HL-60/S4 (cell line): ENCODE measurements around the gene PAXX.

ENCODE experiments used
- in situ Hi-C: fragments of 300-500 bp; cut with MboI; formaldehyde crosslinking; loops from 2 replicates; pipeline ENCODE4 v1.14.3; 2022; ENCODE audit warnings: low sequenced_read_pairs

PAXX gene

DNA sequence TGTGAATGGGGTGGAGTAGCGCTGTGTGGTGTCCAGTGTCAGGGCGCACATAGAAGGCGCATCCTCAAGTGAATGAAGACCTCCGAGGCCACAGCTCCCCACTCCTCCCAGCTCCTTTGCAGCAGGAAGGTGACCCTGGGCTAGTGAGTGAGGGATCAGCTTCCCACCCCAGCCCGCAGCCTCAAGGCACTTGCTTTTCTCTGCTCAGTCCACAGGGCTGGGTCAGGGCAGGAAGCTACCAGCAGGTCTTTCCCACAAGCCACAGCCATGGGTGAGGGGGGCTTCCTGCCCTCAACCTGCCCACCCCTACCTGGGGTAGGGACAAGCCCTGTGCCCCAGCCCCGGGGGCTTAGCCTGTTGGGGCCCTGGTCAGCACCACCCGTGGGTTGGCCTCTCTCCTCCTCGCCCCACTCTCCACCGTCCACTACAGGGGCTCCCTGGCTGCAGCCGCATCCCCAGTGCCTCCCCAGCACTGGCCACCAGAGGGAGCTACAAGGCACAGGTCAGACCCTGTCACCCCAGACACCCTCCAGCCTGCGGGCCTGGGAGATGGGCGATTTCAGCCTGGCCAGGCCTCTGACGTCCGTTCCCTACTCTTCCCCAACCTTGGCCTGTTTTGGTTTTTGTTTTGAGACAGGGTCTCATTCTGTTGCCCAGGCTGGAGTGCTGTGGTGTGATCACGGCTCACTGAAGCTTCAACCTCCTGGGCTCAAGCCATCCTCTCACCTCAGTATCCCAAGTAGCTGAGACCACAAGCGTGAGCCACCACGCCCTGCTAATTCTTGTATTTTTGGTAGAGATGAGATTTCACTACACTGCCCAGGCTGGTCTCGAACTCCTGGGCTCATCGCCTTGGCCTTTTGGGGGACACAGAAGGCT, 37.1 kb downstream of the PAXX start:
- in situ Hi-C loops = loop anchor here (25.0 kb wide), 1 partner anchor 242 kb away; the partner anchor contains the start of genes CCDC183 and TMEM141

DNA sequence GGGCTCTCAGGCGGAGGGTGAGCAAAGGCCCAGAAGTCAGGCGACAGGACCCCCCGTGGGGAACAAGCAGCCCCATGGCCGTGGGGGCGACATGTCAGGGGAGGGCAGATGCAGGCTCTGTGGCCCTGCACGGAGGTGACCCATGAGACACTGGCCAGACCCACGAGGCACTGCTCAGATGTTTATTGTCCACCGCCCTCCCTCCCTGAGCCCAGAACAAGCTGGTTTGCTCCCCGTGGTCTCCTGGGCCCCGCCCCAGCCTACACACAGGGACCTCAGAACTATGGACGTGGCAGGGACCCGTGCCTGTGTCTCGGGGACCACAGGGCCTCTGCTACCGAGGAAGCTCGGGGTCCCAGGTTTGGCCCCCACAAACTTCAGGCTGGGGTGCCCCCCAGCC, 37.8 kb downstream of the PAXX start:
- in situ Hi-C loops = loop anchor here (25.0 kb wide), 1 partner anchor 243 kb away; the partner anchor contains the start of genes CCDC183 and TMEM141

DNA sequence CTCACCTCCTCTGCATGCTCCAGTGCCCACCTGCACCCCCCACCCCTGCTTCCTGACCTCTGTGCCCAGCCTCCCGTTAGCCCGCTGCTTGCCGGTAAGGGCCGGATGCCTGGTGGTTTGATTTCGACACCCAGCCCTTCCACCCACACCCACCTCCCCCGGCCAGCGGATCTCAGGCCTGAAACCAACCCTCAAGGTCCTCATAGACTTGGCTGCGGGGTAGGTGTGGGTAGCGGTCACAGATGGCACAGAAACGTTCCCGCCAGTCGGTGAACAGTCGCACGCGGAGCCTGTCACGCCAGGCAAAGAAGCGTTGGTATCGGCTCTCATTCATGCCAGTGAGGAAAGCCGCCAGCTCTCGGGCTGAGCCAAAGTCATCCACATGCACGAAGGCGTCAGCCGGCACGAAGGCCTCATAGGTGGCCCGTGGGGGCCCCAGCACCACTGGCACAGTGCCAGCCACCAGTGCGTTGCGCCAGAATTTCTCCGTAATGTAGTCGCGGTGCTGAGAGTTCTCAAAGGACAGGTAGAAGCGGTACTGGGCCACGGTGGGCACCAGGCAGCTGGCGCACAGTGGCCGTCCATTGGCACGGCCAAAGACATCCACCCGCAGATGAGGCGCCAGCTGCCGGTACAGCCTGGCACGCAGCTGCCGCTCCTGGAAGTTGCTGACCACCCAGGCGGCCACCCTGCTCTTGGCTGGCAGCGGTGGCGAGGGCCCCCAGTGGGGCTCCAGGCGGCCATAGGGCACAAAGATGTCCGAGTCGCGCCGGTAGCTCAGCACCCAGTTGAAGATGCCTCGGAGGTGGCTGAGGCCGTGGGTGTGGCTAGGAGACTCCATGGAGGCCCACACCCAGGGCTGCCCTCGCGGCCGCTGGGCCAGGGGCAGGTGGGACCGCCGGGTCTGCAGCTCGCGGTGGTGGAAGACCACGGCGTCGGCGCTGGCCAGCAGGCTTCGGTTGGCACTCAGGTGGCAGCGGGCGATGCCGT, 38.6 kb downstream of the PAXX start:
- in situ Hi-C loops = loop anchor here (25.0 kb wide), 1 partner anchor 244 kb away; the partner anchor contains the start of genes CCDC183 and TMEM141

DNA sequence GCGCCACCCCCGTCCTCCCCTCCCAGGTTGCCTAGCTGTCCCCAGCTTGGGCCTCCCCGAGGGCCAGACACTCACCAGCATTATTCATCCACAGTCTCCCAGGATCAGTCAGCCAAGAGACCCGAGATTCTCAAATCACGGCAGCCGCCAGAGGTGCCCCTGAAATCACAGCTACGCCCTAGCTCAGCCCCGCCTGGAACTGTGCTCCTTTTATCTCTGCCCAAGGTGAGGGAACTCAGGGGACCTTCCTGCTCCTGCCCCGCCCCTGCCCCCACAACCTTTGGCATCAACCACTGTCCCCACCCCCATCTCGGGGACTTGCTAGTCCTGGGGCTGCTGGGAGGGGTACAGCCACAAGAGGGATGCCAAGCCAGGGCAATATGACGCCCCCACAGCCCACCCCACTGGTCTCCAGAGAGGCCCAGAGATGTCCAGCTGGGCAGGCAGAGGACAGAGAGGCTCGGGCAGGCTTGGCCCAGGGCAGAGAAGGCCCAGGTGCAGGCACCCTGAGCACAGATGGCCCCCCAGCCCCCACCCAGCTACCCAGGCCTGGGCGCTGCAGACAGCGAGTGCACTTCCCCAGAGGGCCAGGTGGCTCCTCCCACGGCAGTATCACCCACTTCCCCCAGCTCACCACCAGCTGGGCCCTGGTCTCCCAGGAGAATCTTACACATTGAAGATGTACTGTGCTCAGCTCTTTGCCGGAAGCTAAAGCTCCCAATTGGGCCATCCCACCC, 39.9 kb downstream of the PAXX start, which contains the start of gene FUT7:
Gene FUT7, minus strand, starts transcription at position 185 of the 737 bp plus-strand sequence. Its CDS starts 97 bp downstream, at position 88.
- in situ Hi-C loops = loop anchor here (25.0 kb wide), 1 partner anchor 245 kb away; the partner anchor contains the start of genes CCDC183 and TMEM141

DNA sequence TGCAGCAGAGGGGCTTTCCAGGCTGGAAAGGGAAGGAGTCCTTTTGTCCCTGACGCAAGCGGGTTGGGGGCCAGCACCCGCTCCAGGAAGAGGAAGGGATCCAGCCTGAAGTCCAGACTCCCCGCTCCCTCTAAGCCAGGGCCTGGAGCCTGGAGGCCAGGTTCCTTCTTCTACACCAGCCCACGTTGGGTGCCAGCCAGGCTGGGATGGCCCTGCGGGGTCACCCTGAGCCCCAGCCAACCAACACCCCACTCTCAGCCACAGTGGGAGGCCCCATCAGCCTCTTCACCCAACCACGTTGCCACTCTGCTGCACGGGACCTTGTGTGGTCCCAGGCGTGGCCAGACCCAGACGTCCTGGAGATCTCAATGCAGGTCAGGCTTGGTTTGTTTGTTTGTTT, 40.6 kb downstream of the PAXX start:
- in situ Hi-C loops = loop anchor here (25.0 kb wide), 1 partner anchor 246 kb away; the partner anchor contains the start of genes CCDC183 and TMEM141

DNA sequence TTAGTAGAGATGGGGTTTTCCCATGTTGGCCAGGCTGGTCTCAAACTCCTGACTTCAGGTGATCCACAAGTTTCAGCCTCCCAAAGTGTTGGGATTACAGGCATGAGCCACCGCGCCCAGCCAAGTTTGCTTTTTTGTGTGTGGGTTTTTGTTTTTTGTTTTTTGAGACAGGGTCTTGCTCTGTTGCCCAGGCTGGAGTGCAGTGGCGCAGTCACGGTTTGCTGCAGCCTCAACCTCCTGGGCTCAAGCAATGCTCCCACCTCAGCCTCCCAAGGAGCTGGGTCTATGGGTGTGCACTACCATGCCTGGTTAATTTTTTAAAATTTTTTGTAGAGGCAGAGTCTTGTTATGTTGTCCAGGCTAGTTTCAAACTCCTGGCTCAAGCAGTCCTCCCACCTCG, 41.3 kb downstream of the PAXX start:
- in situ Hi-C loops = loop anchor here (25.0 kb wide), 1 partner anchor 246 kb away; the partner anchor contains the start of genes CCDC183 and TMEM141

DNA sequence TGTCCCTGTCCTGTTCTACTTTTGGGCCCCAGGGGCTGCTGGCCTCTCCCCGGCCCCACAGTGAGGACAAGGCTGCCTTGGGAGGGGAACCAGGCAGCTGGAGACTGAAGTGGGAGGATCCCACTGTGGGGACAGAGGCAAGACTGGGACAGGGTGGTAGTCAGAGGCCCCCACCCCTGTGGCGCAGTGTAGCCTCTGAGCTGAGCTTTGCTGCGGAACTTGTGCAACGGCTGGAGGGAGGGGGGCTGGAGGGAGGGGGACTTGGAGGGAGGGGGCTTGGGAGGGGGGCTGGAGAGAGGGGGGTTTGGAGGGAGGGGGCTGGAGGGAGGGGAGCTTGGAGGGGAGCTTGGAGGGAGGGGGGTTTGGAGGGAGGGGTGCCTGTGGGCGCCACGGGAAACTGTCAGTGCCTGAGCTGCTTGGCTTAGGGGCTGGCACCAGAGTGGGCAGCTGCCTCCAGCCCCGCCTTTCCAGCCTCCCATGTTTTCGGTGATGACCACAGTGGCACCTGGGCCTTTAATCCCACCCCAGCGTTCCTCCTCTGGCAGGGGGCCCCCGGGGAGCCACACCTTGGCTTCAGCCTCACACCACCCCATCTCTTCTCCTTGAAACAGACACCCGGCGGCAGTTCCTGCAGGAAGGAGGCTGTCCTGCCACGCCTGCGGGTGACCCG, 42.0 kb downstream of the PAXX start:
- in situ Hi-C loops = loop anchor here (25.0 kb wide), 1 partner anchor 247 kb away; the partner anchor contains the start of genes CCDC183 and TMEM141

DNA sequence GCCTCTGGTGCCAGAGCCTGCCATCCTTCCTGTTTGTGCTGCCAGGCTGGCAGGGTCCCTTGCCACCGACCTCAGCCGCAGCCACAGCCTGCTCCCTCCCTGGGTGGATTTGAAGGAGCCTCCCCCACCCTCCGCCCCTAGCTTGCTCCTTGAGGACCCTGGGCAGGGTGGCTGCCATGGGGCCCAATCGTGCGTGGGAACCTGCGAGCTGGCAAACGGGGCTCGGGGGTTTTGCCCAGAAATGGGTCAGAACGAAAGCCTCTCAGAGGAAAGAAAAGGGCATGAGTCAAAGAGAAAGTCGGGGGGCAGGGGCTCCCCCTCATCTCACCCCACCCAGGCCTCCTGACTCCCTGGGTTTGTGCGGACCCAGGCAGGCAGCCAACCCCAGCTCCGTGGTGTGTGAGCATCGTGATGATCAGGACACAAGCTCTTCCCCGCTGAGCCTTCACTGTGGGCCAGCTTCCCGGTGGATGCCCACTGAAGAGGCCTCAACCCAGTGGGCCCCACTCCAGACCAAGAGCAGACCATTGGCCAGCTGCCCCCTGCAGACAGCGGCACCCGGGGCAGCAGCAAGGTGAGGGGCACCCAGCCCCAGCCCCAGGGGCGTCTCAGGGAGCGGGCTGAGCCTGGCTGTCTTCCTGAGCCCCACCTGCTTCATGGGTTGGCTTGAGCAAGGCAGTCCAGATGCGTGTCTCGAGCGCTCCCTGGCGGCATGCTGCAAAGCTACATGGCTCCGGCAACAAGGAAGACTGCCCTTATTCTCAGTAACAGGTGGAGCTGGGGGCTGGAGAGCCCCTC, 42.7 kb downstream of the PAXX start:
- in situ Hi-C loops = loop anchor here (25.0 kb wide), 1 partner anchor 248 kb away; the partner anchor contains the start of genes CCDC183 and TMEM141

DNA sequence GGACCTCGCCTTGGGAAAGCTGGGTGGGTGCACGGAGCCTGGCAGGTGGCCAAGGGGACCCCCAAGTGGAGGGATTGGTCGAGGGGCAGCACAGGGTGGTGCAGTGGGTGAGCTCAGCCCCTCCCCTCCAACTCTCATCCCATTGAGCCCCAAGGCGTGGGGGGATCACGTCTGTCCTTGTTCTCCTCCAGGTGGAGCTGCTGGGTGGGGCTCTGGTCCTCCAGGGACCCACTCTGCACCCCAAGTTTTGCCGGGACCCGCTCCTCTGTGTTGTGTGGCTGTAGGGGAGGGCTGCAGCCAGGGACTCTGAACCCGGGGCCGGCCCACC, 43.2 kb downstream of the PAXX start:
- in situ Hi-C loops = loop anchor here (25.0 kb wide), 1 partner anchor 248 kb away; the partner anchor contains the start of genes CCDC183 and TMEM141

DNA sequence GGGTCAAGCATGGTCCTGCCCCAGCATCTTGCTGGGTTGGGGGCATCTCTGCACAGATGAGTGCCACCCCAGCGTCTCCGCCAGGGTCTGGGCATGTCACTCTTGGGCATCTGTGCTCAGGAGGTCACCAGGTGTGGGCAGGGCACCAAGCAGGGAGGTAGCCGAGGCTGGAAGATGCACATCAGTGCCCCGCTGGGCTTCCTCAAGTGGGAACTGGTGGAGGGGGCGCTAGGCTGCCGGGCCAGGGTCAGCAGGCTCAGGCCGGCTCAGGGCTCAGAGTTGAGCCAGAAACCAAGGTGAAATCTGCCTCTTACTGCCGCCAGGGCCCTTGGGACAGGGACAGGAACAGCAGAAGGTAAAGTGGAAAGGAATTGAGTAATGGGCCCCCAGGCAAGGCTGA, 43.7 kb downstream of the PAXX start:
- in situ Hi-C loops = loop anchor here (25.0 kb wide), 1 partner anchor 249 kb away; the partner anchor contains the start of genes CCDC183 and TMEM141

DNA sequence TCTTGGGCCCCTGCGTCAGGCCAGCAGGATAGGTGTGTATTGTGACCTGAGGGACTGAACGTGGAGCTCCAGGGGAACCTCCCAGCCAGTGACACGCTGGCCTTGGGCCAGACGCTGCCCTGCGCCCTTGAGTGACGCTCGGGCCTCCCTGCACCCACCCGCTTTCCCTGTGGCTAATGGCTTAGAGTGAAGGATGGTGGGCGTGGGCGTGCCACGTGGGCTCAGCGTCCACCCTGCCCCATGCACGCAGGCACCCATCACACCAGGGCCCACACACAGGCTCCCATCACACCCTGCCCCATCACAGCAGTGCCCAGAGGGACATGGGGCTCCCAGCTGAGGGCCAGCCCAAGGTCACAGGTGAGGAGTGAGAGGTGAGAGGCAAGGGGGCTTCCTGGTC, 44.8 kb downstream of the PAXX start:
- in situ Hi-C loops = loop anchor here (25.0 kb wide), 1 partner anchor 250 kb away; the partner anchor contains the start of genes CCDC183 and TMEM141

DNA sequence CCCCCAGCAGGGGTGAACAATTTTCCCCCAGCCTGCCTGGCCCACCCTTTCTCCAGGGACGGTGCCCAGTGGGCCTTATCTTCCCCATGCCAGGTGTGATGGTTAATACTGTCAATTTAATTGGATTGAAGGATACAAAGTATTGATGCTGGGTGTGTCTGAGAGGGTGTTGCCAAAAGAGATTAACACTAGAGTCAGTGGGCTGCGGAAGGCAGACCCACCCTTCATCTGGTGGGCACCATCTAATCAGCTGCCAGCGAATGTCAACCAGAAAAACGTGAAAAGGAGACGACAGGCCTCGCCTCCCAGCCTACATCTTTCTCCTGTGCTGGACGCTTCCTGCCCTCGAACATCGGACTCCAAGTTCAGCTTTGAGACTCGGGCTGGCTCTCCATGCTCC, 45.3 kb downstream of the PAXX start:
- in situ Hi-C loops = loop anchor here (25.0 kb wide), 1 partner anchor 250 kb away; the partner anchor contains the start of genes CCDC183 and TMEM141

DNA sequence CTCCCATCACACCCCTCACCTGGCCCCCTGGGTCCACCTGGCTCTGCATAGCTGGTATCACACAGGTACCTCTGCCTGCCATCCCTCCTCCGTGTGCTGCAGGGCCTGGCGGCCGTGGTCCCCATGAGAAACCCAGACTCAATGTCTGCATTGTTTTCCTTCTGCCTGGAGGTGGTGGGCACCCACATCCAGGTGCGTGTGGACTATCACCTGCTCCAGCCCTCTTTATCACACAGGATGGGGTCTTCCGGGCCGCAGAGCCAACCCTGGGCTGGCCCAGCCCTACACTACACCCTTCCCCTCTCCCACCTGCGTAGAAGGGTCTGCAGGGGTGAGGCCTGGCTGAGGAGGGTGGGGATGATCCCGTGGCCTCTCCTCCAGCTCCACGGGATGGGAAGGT, 46.7 kb downstream of the PAXX start:
- in situ Hi-C loops = loop anchor here (25.0 kb wide), 1 partner anchor 252 kb away; the partner anchor contains the start of genes CCDC183 and TMEM141

DNA sequence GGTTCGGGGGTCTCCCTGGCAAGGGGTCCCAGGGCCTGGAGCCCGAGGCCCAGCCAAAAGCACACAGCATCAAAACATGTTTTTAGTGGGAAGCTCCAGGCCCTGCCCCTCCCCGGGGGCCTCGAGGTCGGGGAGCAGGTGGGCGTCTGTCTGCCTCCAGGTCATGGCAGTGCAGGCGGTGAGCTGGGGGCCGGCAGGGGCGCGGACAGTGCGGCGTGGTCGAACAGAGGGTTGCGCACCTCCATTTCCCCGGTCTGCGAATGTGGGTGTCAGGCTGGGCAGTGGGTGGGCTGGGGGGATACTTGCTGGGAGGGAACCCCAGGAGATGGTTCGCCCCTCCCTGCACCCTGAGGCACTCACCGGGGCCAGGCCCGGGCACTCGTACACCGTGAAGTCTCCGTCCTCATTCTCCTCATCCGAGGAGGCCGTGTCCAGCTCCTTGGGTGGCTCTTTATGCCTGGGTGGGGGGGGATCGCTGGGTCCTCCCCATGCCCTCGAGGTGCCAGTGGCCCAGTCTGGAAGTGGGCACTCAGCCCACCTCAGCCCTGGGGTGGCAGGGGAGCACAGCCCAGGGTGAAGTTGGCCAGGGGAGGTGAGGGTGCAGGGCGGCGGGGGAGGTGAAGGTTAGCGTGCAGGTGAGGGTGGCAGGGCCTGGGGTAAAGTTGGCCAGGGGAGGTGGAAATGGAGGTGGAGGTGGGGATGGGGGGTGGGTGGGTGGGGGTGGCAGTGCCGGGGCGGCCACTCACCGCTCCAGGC, 47.6 kb downstream of the PAXX start:
- in situ Hi-C loops = loop anchor here (25.0 kb wide), 1 partner anchor 252 kb away; the partner anchor contains the start of genes CCDC183 and TMEM141

DNA sequence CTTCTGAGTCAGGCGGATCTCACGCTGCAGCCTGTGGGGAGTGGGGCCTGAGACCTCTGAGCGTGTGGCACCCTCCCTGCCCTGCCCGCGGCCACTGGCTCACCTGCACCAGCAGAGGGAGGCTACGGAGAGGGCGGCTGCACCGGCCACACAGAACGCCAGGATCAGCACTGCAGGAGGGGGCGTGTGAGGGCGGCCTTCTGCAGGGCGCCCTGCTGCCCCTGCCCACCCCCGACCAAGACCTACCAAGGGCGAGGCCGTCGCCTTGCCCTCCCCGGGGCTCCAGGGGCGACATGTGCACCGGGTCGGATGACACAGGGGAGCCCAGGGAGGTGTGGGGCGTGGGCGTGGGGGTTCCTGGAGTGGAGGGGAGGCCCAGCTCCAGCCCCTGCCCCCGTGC, 48.3 kb downstream of the PAXX start:
- in situ Hi-C loops = loop anchor here (25.0 kb wide), 1 partner anchor 253 kb away; the partner anchor contains the start of genes CCDC183 and TMEM141

DNA sequence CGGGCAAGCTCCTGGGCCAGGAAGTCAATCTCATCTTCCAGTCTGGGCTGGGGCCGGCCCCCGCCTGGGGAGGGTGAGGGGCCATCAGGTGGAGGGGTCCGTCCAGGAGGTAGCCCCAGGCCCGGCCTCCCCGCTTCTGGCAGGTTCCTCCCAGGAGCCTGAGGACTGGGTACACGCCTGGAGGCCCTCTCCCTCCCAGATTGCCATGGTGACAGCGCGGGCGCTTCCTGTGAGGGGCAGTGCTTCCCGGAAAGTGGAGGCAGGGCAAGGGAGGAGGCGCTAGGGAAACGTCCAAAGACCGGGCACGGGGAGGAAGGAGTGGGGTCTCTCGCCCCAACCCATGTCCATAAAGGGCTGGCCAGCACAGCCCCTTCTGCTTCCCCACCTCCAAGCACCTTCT, 48.9 kb downstream of the PAXX start:
- in situ Hi-C loops = loop anchor here (25.0 kb wide), 1 partner anchor 254 kb away; the partner anchor contains the start of genes CCDC183 and TMEM141
